SK-N-SH (cell line): ENCODE data around the gene MOCOS. TPM values are rescaled to one million over a fixed set of nuclear protein-coding genes. Genes with fewer than 3 reads are reported as not detected.

Experiments used
- CTCF ChIA-PET: fragments of 300-600, 350-600 bp; formaldehyde crosslinking; extraction: SDS; loops from one replicate; lab custom pipeline; 2021; lab: Yijun Ruan, JAX
- POLR2A ChIA-PET: fragments of 350-600 bp; sonication (Branson Sonifier 250); formaldehyde crosslinking; extraction: SDS; loops from one replicate; lab custom pipeline; 2020; ENCODE audit warnings: antibody characterized with exemption, inconsistent platforms; lab: Yijun Ruan, JAX
- DNase-seq: peaks from one replicate; pipeline ENCODE4 v3.0.0; 2012
- H2AFZ ChIP-seq: fragments of 200-600 bp; sonication (generic); 2 replicates; pipeline ENCODE4 v1.8.1; 2016; ENCODE audit warnings: antibody characterized with exemption, mild to moderate bottlenecking, low read depth
- H3F3A ChIP-seq: fragments of 200-600 bp; sonication (generic); replicated peaks from 2 replicates; pipeline ENCODE3; 2016; ENCODE audit warnings: antibody characterized with exemption, mild to moderate bottlenecking; ENCODE audit not compliant: insufficient read depth
- H3K27ac ChIP-seq, 2 experiments: fragments of 200-500 bp in 1 of 2; fragments of 200-600 bp in 1 of 2; sonication (Bioruptor generic) in 1 of 2; sonication (generic), shearing (Covaris generic) in 1 of 2; 2 replicates each; pipeline versions ENCODE4 v1.5.1 to v1.6.1; 2014 to 2016; ENCODE audit warnings: low read depth in 2 of 2, inconsistent platforms in 1 of 2, low read length in 1 of 2, mild to moderate bottlenecking in 1 of 2, mixed read lengths in 1 of 2
- H3K27me3 ChIP-seq: fragments of 200-600 bp; sonication (generic), shearing (Covaris generic); 2 replicates; pipeline ENCODE4 v1.6.1; 2016; ENCODE audit warnings: mixed run types; ENCODE audit not compliant: insufficient read depth
- H3K36me3 ChIP-seq, 2 experiments: fragments of 200-500 bp in 1 of 2; fragments of 200-600 bp in 1 of 2; sonication (Bioruptor generic) in 1 of 2; sonication (generic) in 1 of 2; replicated peaks in 1 of 2; 2 replicates each; pipeline versions ENCODE3 to v1.5.1; 2014 to 2016; ENCODE audit warnings: low read length in 1 of 2, mild to moderate bottlenecking in 1 of 2; ENCODE audit not compliant: insufficient read depth in 2 of 2, control insufficient read depth in 1 of 2
- H3K4me1 ChIP-seq, 2 experiments: fragments of 200-500 bp in 1 of 2; fragments of 200-600 bp in 1 of 2; sonication (Bioruptor generic) in 1 of 2; sonication (generic), shearing (Covaris generic) in 1 of 2; 2 replicates each; pipeline versions ENCODE4 v1.5.1 to v1.6.1; 2014 to 2016; ENCODE audit warnings: low read depth in 1 of 2, low read length in 1 of 2, mixed run types in 1 of 2; ENCODE audit not compliant: insufficient read depth in 2 of 2, control insufficient read depth in 1 of 2
- H3K4me2 ChIP-seq: fragments of 200-600 bp; sonication (generic), shearing (Covaris generic); 2 replicates; pipeline ENCODE4 v1.6.1; 2017; ENCODE audit warnings: mixed run types
- H3K4me3 ChIP-seq, 2 experiments: fragments of 200-500 bp in 1 of 2; fragments of 200-600 bp in 1 of 2; sonication (Bioruptor generic) in 1 of 2; sonication (generic), shearing (Covaris generic) in 1 of 2; 2 replicates each; pipeline versions ENCODE4 v1.5.1 to v1.8.1; 2014 to 2016; ENCODE audit warnings: low read depth in 2 of 2, inconsistent platforms in 1 of 2, low read length in 1 of 2, mild to moderate bottlenecking in 1 of 2, mixed read lengths in 1 of 2, moderate library complexity in 1 of 2
- H3K79me2 ChIP-seq: fragments of 200-600 bp; sonication (generic); 2 replicates; pipeline ENCODE4 v1.8.1; 2017; ENCODE audit warnings: mild to moderate bottlenecking; ENCODE audit not compliant: insufficient read depth
- H3K9ac ChIP-seq: fragments of 200-600 bp; sonication (generic); 2 replicates; pipeline ENCODE4 v1.6.1; 2017; ENCODE audit warnings: mixed run types
- H3K9me2 ChIP-seq: fragments of 200-600 bp; sonication (generic); 2 replicates; pipeline ENCODE4 v1.6.1; 2017; ENCODE audit warnings: mixed run types
- H3K9me3 ChIP-seq: fragments of 200-600 bp; sonication (generic); 2 replicates; pipeline ENCODE4 v1.6.1; 2017; ENCODE audit warnings: mixed run types, mild to moderate bottlenecking, moderate library complexity
- H4K20me1 ChIP-seq: fragments of 200-600 bp; sonication (generic); 2 replicates; pipeline ENCODE4 v1.6.1; 2017; ENCODE audit warnings: mild to moderate bottlenecking, mixed run types; ENCODE audit not compliant: insufficient read depth
- CHD2 ChIP-seq: fragments of 150-350 bp; IDR thresholded peaks from 2 replicates; pipeline ENCODE4 v1.6.1; 2018; ENCODE audit warnings: low read length; ENCODE audit not compliant: partially characterized antibody
- ELF1 ChIP-seq: IDR thresholded peaks from 2 replicates; pipeline ENCODE4 v1.4.0; 2012
- EZH2phosphoT487 ChIP-seq: fragments of 200-600 bp; sonication (generic); IDR thresholded peaks from 2 replicates; pipeline ENCODE4 v1.6.1; 2017; ENCODE audit warnings: low read depth, mixed run types, mild to moderate bottlenecking, antibody characterized with exemption, moderate library complexity, borderline replicate concordance
- FOSL2 ChIP-seq: IDR thresholded peaks from 2 replicates; pipeline ENCODE4 v1.4.0; 2012; ENCODE audit warnings: low read depth, mild to moderate bottlenecking, moderate library complexity, borderline replicate concordance
- FOXJ3 ChIP-seq: sonication (generic); formaldehyde crosslinking; IDR thresholded peaks from 2 replicates; pipeline ENCODE4 v1.5.1; 2020; ENCODE audit warnings: mild to moderate bottlenecking, missing genetic modification reagents
- FOXM1 ChIP-seq: IDR thresholded peaks from 2 replicates; pipeline ENCODE4 v1.4.0; 2012; ENCODE audit warnings: low read depth, mild to moderate bottlenecking
- MEF2A ChIP-seq: IDR thresholded peaks from 2 replicates; pipeline ENCODE4 v1.4.0; 2012; ENCODE audit warnings: low read depth, borderline replicate concordance
- MXI1 ChIP-seq: IDR thresholded peaks from 2 replicates; pipeline ENCODE4 v1.6.1; 2012; ENCODE audit warnings: mild to moderate bottlenecking, low read depth, low read length, improper control_type of control experiment
- POLR2AphosphoS5 ChIP-seq: IDR thresholded peaks from 2 replicates; pipeline ENCODE4 v1.6.1; 2012; ENCODE audit warnings: low read depth, low read length
- RFX5 ChIP-seq: IDR thresholded peaks from 2 replicates; pipeline ENCODE4 v1.6.1; 2012; ENCODE audit warnings: mild to moderate bottlenecking, improper control_type of control experiment, low read length
- SIN3A ChIP-seq: IDR thresholded peaks from 2 replicates; pipeline ENCODE4 v1.6.1; 2012; ENCODE audit warnings: low read depth, mild to moderate bottlenecking, low read length, moderate library complexity, borderline replicate concordance
- SMC3 ChIP-seq: IDR thresholded peaks from 2 replicates; pipeline ENCODE4 v1.6.1; 2012; ENCODE audit warnings: low read depth, low read length, improper control_type of control experiment
- TAF1 ChIP-seq: IDR thresholded peaks from 2 replicates; pipeline ENCODE4 v1.6.1; 2012; ENCODE audit warnings: low read depth, mild to moderate bottlenecking, low read length, moderate library complexity, borderline replicate concordance
- TEAD4 ChIP-seq: IDR thresholded peaks from 2 replicates; pipeline ENCODE4 v1.4.0; 2012; ENCODE audit warnings: mild to moderate bottlenecking, borderline replicate concordance; ENCODE audit not compliant: insufficient read depth
- YY1 ChIP-seq: IDR thresholded peaks from 2 replicates; pipeline ENCODE4 v1.4.0; 2012; ENCODE audit warnings: low read depth, mild to moderate bottlenecking
- WGBS: methylation state at CpG from one replicate; pipeline ENCODE4 v1.1.6; 2017; ENCODE audit warnings: low lambda C conversion rate; 5-methylcytosine and 5-hydroxymethylcytosine counted together
- polyA plus RNA-seq, 3 experiments: library from polyadenylated mRNA; depleted of rRNA; stranded (reverse); fragments of >200 nt; gene quantifications; 2 replicates each; pipeline ENCODE4 v1.2.3, GENCODE V29; 2012
- TF ChIP-seq, protein P1 (sequence below): IDR thresholded peaks from 2 replicates; pipeline ENCODE4; 2012
- TF ChIP-seq, protein P2 (sequence below): fragments of 200-600 bp; sonication (generic); IDR thresholded peaks from 2 replicates; pipeline ENCODE4 v1.6.1; 2017; ENCODE audit warnings: antibody characterized with exemption, mild to moderate bottlenecking, moderate library complexity
- TF ChIP-seq, protein P3 (sequence below): IDR thresholded peaks from 2 replicates; pipeline ENCODE4 v1.6.1; 2012; ENCODE audit warnings: mild to moderate bottlenecking, low read depth, low read length, moderate library complexity
- TF ChIP-seq, protein P4 (sequence below): IDR thresholded peaks from 2 replicates; pipeline ENCODE4 v1.4.0; 2012; ENCODE audit warnings: low read depth, borderline replicate concordance

MOCOS gene
- polyA plus RNA-seq, 1 of the 3 experiments (the other 2 are of a cell fraction) = 1.2 TPM

GRCh38 chr18:36305375-36305774, 118.1 kb downstream of the MOCOS start:
- H4K20me1 ChIP-seq = no peaks in the 10 kb centered on the region
- H3K79me2 ChIP-seq = no peaks in the 10 kb centered on the region
- no peaks in the 10 kb centered on the region for H3K36me3 ChIP-seq
- TF ChIP-seq SMC3 (no peak), RFX5 (no peak), YY1 (no peak), TAF1 (no peak), TEAD4 (no peak), POLR2AphosphoS5 (no peak), CHD2 (no peak), ELF1 (no peak)
- TF ChIP-seq, protein P1, sequence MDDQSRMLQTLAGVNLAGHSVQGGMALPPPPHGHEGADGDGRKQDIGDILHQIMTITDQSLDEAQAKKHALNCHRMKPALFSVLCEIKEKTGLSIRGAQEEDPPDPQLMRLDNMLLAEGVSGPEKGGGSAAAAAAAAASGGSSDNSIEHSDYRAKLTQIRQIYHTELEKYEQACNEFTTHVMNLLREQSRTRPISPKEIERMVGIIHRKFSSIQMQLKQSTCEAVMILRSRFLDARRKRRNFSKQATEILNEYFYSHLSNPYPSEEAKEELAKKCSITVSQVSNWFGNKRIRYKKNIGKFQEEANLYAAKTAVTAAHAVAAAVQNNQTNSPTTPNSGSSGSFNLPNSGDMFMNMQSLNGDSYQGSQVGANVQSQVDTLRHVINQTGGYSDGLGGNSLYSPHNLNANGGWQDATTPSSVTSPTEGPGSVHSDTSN = no peak
- TF ChIP-seq, protein P2, sequence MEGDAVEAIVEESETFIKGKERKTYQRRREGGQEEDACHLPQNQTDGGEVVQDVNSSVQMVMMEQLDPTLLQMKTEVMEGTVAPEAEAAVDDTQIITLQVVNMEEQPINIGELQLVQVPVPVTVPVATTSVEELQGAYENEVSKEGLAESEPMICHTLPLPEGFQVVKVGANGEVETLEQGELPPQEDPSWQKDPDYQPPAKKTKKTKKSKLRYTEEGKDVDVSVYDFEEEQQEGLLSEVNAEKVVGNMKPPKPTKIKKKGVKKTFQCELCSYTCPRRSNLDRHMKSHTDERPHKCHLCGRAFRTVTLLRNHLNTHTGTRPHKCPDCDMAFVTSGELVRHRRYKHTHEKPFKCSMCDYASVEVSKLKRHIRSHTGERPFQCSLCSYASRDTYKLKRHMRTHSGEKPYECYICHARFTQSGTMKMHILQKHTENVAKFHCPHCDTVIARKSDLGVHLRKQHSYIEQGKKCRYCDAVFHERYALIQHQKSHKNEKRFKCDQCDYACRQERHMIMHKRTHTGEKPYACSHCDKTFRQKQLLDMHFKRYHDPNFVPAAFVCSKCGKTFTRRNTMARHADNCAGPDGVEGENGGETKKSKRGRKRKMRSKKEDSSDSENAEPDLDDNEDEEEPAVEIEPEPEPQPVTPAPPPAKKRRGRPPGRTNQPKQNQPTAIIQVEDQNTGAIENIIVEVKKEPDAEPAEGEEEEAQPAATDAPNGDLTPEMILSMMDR = no peak
- TF ChIP-seq, all 33 proteins: peak for 0
- no peaks in the 10 kb centered on the region for H3K9me3 ChIP-seq
- H3K9me2 ChIP-seq = no peaks in the 10 kb centered on the region
- H3K27ac ChIP-seq = no peak overlapping the region
- peaks cover 12% of the 10 kb centered on the region for H3F3A ChIP-seq
- no peak for DNase-seq
- 70% methylated on average over 2 of the region's 2 CpGs for WGBS
- H3K9ac ChIP-seq = no peak overlapping the region
- peaks cover 5% of the 10 kb centered on the region; the same call in 1 of the 2 replicates for H3K27me3 ChIP-seq
- ChIA-PET CTCF (no interaction called here), POLR2A (no interaction called here)
- no peak overlapping the region for H3K4me2 ChIP-seq
- no peak overlapping the region for H3K4me3 ChIP-seq
- no peak overlapping the region for H2AFZ ChIP-seq
- H3K4me1 ChIP-seq = peaks cover 7 to 39% of the 10 kb centered on the region in 2 experiments

DNA sequence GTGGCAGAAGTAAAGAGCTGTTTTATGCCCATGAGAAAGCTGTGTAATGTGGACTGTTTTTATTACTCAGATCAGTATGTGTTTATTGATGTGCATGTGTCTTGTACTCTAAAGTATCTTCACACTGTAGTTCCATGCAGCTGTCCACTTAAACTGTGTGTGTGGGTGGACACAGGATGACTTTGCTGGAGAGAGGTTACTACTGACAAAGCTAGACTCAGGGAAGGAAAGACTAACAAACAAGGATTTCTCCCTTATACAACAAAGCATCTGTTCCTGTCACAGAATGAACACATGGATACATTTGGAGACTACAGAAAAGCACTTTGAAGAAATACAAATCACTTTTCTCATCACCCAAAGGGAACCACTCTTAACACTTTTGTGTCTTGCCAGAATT, 120.2 kb downstream of the MOCOS start:
- no peak overlapping the region for H3K4me3 ChIP-seq
- no peak for DNase-seq
- H3K27ac ChIP-seq = no peak overlapping the region
- H3K27me3 ChIP-seq = peaks cover 5% of the 10 kb centered on the region; the same call in 1 of the 2 replicates
- H3F3A ChIP-seq = peaks cover 17% of the 10 kb centered on the region
- CTCF ChIA-PET = interaction anchor here (2.6 to 4.2 kb wide), 2 partner anchors 10 to 23 kb away, joined by 6 to 21 read pairs; partner anchors contain the start of gene FHOD3
- peaks cover 10 to 41% of the 10 kb centered on the region in 2 experiments for H3K4me1 ChIP-seq
- H4K20me1 ChIP-seq = no peaks in the 10 kb centered on the region
- POLR2A ChIA-PET = no interaction called here
- no peak overlapping the region for H2AFZ ChIP-seq
- H3K9me3 ChIP-seq = no peaks in the 10 kb centered on the region
- H3K79me2 ChIP-seq = no peaks in the 10 kb centered on the region
- no peak overlapping the region for H3K9ac ChIP-seq
- H3K36me3 ChIP-seq = no peaks in the 10 kb centered on the region
- H3K9me2 ChIP-seq = no peaks in the 10 kb centered on the region
- no peak overlapping the region for H3K4me2 ChIP-seq
- TF ChIP-seq SMC3 (no peak), MXI1 (no peak), MEF2A (no peak), YY1 (no peak), EZH2phosphoT487 (no peak), ELF1 (no peak), FOSL2 (no peak), FOXM1 (no peak), POLR2AphosphoS5 (no peak), FOXJ3 (no peak), CHD2 (no peak), SIN3A (no peak)
- TF ChIP-seq, protein P3, sequence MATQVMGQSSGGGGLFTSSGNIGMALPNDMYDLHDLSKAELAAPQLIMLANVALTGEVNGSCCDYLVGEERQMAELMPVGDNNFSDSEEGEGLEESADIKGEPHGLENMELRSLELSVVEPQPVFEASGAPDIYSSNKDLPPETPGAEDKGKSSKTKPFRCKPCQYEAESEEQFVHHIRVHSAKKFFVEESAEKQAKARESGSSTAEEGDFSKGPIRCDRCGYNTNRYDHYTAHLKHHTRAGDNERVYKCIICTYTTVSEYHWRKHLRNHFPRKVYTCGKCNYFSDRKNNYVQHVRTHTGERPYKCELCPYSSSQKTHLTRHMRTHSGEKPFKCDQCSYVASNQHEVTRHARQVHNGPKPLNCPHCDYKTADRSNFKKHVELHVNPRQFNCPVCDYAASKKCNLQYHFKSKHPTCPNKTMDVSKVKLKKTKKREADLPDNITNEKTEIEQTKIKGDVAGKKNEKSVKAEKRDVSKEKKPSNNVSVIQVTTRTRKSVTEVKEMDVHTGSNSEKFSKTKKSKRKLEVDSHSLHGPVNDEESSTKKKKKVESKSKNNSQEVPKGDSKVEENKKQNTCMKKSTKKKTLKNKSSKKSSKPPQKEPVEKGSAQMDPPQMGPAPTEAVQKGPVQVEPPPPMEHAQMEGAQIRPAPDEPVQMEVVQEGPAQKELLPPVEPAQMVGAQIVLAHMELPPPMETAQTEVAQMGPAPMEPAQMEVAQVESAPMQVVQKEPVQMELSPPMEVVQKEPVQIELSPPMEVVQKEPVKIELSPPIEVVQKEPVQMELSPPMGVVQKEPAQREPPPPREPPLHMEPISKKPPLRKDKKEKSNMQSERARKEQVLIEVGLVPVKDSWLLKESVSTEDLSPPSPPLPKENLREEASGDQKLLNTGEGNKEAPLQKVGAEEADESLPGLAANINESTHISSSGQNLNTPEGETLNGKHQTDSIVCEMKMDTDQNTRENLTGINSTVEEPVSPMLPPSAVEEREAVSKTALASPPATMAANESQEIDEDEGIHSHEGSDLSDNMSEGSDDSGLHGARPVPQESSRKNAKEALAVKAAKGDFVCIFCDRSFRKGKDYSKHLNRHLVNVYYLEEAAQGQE = no peak
- TF ChIP-seq, protein P4, sequence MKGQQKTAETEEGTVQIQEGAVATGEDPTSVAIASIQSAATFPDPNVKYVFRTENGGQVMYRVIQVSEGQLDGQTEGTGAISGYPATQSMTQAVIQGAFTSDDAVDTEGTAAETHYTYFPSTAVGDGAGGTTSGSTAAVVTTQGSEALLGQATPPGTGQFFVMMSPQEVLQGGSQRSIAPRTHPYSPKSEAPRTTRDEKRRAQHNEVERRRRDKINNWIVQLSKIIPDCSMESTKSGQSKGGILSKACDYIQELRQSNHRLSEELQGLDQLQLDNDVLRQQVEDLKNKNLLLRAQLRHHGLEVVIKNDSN = no peak
